Cardiac fibroblast (primary cell): ENCODE measurements around the gene NKD2.

Source experiments
- DNase-seq, 2 donors: peaks; one replicate each; pipeline versions ENCODE4 v3.0.0 to v3.0.0-alpha.2; 2010; ENCODE audit warnings: low read depth in 2 of 2
- H3K4me3 ChIP-seq, 2 donors: replicated peaks in 1 of 2; 1 replicate in 1 of 2; 2 replicates in 1 of 2; pipeline ENCODE4 v1.5.1; 2011; ENCODE audit warnings: low read depth in 2 of 2, low read length in 2 of 2, mild to moderate bottlenecking in 2 of 2, moderate library complexity in 1 of 2
- TF ChIP-seq, protein P1 (sequence below): IDR thresholded peaks from one replicate; pipeline ENCODE4 v1.5.1; 2011; ENCODE audit warnings: low read depth, mild to moderate bottlenecking, low read length, inconsistent platforms

NKD2 gene

GRCh38 chr5:983568-983967, 25.0 kb upstream of the NKD2 start:
- DNase-seq, result no peak
- H3K4me3 ChIP-seq, result no peak overlapping the region
- TF ChIP-seq, protein P1, sequence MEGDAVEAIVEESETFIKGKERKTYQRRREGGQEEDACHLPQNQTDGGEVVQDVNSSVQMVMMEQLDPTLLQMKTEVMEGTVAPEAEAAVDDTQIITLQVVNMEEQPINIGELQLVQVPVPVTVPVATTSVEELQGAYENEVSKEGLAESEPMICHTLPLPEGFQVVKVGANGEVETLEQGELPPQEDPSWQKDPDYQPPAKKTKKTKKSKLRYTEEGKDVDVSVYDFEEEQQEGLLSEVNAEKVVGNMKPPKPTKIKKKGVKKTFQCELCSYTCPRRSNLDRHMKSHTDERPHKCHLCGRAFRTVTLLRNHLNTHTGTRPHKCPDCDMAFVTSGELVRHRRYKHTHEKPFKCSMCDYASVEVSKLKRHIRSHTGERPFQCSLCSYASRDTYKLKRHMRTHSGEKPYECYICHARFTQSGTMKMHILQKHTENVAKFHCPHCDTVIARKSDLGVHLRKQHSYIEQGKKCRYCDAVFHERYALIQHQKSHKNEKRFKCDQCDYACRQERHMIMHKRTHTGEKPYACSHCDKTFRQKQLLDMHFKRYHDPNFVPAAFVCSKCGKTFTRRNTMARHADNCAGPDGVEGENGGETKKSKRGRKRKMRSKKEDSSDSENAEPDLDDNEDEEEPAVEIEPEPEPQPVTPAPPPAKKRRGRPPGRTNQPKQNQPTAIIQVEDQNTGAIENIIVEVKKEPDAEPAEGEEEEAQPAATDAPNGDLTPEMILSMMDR, result no peak

GRCh38 chr5:984774-985173, 23.8 kb upstream of the NKD2 start:
- no peak overlapping the region for H3K4me3 ChIP-seq
- TF ChIP-seq, protein P1, result no peak
- DNase-seq, result no peak

- TF ChIP-seq, protein P1, result no peak
- no peak for DNase-seq
- H3K4me3 ChIP-seq, result no peak overlapping the region
Observed at GRCh38 chr5:987761-988160, 20.8 kb upstream of the NKD2 start.

GRCh38 chr5:988322-988721, 20.3 kb upstream of the NKD2 start:
- H3K4me3 ChIP-seq, result no peak overlapping the region
- DNase-seq, result no peak
- TF ChIP-seq, protein P1, result no peak

- peak; percentile 35 to 68 for DNase-seq
- TF ChIP-seq, protein P1, result peak; percentile 31
- H3K4me3 ChIP-seq, result no peak overlapping the region
Observed at GRCh38 chr5:989961-990530, 18.6 kb upstream of the NKD2 start.

GRCh38 chr5:991472-992267, 16.9 kb upstream of the NKD2 start:
- TF ChIP-seq, protein P1, result no peak
- H3K4me3 ChIP-seq, result no peak overlapping the region
- DNase-seq, result no peak
